Fibroblast of pulmonary artery (primary cell): ENCODE measurements around the gene CAMTA1.
A peak's percentile ranks its signal among the peaks of the same experiment; 100 is the strongest.

Experiments used
- DNase-seq: peaks from one replicate; pipeline ENCODE4 v3.0.0-alpha.2; 2010; ENCODE audit warnings: low read depth
- H3K4me3 ChIP-seq: replicated peaks from 2 replicates; pipeline ENCODE4 v1.5.1; 2011; ENCODE audit warnings: low read depth, mild to moderate bottlenecking, control low read depth, low read length, moderate library complexity
- CTCF ChIP-seq: IDR thresholded peaks from 2 replicates; pipeline ENCODE4 v1.5.1; 2011; ENCODE audit warnings: mild to moderate bottlenecking, control low read depth, low read length, inconsistent platforms; ENCODE audit errors: missing control alignments

CAMTA1 gene

GRCh38 chr1:7290971-7291970, 506.0 kb downstream of the CAMTA1 start:
- DNase-seq, result peak; percentile 39
- H3K4me3 ChIP-seq, result no peak overlapping the region
- TF ChIP-seq CTCF, result no peak

GRCh38 chr1:7292036-7292681, 506.9 kb downstream of the CAMTA1 start:
- DNase-seq, result no peak
- H3K4me3 ChIP-seq, result no peak overlapping the region
- TF ChIP-seq CTCF, result no peak

GRCh38 chr1:7292714-7293419, 507.6 kb downstream of the CAMTA1 start:
- no peak for DNase-seq
- TF ChIP-seq CTCF, result no peak
- H3K4me3 ChIP-seq, result no peak overlapping the region

- DNase-seq, result no peak
- no peak overlapping the region for H3K4me3 ChIP-seq
- no peak for TF ChIP-seq CTCF
Observed at GRCh38 chr1:7293702-7294629, 508.7 kb downstream of the CAMTA1 start.

- no peak for DNase-seq
- TF ChIP-seq CTCF, result no peak
- no peak overlapping the region for H3K4me3 ChIP-seq
Observed at GRCh38 chr1:7294636-7295035, 509.4 kb downstream of the CAMTA1 start.

- DNase-seq, result peak; percentile 10
- H3K4me3 ChIP-seq, result no peak overlapping the region
- no peak for TF ChIP-seq CTCF
Observed at GRCh38 chr1:7295946-7296345, 510.7 kb downstream of the CAMTA1 start.
